SIG-M5 treated with dmso at 0.1 percent for 504 hours (cell line): Measurements from ENCODE around the gene DIPK1C.

ENCODE experiments used
- DNase-seq: peaks from one replicate; lab custom pipeline; 2025; ENCODE audit not compliant: unreplicated experiment; lab: John Stamatoyannopoulos, UW

Gene DIPK1C

DNA sequence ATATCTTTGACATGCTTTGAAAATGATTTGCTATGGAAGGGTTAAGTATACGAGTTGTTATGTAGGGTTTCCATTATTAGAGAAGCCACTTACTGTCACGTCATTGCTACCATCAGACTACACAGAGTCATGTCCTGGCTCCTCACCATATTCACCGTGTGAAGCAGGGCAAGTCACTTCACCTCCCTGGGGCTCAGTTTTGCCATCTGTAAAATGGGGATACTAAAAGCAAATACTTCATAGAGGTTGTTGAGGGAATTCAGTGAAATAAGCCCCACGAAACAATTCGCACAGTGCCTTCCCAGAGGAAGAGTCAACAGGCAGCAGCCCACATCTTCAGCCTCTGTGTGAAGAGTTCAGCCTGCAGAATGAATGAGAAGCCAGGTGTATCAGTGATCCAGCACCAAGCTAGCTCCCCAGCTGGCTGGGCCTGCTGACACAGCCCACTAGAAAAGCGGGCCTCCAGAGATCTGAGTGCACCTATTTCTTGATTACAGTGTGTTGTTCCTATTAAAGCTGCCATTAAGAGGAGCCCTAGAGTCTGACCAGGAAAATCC is 3.4 kb downstream of the DIPK1C start:
- no peak for DNase-seq

DNA sequence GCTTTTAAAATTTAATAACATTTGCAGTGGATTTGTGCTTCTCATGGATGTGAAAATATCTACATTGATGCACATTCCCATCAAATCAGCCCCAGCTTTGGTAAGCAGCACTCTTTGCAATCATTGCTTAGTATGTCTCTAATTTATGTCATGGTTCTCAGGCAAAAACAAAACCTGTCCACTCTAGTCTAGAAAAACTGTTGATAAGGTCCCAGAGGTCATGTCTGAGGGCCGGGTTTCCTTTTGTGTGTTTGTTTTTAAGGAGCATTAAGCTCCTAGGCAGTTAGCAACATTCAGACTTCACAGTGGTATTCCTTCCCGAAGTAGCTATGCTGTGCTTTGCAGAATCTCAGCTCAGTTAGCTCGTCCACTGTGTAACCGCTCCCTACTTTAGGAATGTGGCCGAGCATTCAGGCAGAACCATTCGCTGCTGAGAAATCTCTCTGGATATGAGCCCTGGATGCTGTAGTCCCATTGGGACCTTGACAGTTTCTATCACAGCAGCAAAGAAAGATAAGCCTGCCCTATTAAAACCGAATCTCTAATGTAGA is 4.0 kb downstream of the DIPK1C start:
- DNase-seq, result no peak

DNA sequence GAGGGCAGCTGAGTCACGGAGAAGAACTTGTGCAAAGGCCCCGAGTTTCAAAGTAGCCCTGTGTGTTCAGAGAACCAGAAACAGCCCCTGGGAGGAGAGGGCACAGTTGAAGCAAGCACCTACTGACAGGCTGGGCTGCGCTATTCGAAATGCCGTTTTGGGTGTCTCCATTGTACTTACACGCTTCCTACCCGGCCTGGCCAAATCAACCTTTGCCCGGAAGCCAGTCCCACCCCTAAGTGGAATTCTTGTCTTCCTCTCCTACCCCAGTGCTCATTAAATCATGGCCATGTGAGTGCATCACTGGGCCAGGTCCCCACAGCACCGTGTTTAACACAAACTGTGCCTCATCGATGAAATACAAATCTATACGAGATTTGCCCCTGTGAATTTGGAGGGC is 6.0 kb downstream of the DIPK1C start:
- no peak for DNase-seq

DNA sequence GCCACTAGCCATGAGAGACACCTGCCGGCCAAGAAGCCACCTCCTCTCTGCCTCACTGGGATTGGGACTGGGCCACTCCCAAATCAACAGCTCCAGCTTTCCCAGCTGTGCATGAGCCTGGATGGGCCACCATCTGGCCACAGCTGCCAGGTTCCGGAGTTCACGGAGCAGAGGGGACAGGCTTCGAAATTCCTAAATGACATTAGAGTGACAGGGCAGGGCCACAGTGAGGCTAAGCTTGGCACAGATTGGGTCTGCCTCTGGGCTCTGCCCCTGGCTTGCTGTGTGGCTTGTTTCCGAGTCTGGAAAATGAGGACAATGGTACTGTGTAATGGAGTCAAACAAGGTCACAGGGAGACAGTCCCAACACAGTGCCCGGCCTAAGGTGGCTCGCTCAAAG is 6.5 kb downstream of the DIPK1C start:
- no peak for DNase-seq

DNA sequence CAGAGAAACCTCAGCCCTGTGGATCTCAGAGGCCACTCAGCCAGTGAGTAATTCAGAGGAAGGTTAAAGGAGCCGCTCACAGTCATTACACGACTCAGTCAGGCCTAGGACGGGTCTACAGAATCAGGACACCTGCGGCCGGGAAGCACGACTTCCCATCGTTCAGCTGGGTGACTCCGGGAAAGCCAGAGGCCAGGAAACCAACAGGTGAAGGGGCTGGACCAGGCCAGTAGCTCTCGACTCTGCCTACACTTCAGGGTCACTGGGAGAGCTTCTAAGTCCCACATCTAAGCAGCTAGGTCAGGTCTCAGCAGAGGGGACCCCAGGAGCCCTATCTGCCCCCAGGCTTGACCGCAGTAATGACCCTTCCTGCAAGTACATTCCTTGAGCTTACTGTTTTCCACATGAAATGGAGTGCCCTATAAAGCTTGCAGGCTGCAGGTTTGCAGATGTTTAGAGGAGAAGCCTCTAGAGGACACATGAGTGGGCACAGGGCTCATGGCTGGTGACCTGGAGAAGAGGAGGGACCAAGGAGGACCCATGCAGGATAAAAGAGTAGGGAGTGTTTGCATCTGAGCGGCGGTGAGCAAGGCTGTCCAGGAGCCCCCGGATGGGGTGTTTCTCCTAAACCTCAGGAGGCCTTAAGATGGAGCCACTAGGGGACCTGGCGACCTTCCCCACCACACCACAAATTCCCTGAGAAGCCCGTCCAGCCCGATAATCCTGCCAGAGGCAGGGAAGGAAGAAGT is 9.5 kb downstream of the DIPK1C start:
- DNase-seq, result no peak

DNA sequence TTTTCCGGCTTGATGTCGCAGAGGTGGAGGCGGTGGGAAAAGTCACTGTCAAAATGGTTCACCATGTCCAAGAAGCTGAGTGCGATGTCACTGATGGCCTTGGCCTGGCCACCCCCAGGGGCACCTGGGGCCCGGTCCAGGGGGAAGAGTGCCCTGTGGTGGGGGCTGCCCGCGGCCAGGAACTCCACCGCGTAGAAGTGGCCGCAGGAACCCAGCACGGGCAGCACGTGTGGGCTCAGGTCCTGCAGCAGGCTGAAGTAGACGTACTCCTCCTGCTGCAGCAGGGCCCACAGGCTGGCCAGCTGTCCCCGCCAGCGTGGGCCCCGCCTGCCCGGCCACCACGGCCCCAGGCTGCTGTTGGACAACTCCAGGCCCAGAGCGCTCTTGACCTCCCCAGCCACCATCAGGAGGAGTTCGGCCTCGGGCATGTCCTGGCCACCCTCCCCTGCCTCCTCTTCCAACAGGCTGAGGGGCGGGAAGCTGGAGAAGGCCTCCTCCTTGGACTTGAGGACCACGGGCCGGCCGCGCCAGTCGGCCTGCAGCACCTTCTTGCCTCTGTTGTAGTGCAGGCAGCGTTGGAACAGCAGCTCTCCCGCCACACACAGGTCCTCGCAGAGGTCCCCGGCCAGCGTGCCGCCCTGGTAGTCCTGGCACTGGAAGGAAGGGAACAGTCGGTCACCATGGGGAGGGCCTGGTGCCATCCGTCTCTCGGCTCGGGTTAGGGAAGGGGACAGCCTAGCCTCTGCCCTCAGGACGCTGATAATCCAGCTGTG is 10.3 kb downstream of the DIPK1C start:
- DNase-seq, result no peak

DNA sequence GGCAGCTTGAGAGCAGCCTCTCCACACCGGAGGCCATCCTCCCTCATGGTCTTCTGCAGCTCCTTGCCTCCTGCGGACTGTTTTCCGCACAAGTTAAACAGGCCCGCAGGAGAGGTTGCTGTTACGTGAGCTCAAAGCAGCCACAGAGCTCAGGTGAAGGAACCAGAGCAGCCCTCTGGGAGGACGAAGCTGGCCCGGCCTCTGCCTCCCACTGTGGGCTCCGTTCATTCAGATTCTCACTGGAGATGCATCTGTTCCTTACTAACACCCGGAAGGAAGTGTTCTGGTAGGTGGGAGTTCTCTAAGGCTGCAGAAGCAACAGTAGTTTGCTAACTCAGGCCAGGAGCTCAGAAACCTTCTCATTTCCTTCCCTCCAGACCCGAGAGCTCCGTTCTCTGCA is 10.9 kb downstream of the DIPK1C start:
- no peak for DNase-seq

DNA sequence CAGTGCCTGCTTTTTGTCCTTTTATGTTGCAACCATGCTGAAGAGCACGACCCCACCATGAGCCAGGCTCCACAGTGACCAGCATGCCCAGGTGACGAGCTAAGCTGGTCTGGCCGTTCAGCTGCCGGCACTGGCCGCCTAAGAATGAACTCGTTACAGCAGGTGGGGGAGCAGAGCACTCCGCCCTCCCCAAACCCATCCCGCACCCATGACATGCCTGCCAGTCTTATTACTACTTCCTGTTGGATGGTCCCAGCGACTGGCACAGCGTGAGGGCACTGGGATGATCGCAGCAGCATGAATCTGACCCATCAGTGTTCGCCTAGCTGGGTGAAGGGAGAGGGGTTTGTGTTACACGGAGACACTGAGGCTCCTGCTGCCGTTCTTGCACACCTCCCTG is 11.5 kb downstream of the DIPK1C start:
- no peak for DNase-seq

DNA sequence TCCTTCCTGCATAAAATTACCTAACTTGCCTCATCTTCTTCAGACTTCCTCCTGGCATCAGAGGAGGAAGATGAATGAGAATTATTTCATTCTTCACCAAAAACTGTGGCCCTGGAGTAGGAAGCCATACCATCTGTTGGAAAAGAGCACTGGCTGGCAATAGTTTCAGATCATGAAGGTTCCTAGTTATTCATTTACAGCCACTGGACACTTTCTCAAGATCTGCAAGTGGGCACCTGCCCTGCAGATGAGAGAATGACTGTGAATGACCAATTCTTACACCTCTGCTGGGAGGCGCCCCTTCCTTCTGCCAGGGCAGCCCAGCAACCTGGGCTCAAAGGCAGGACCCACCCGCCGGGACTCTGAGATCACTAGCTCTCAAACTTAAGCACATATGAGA is 13.0 kb downstream of the DIPK1C start:
- no peak for DNase-seq

DNA sequence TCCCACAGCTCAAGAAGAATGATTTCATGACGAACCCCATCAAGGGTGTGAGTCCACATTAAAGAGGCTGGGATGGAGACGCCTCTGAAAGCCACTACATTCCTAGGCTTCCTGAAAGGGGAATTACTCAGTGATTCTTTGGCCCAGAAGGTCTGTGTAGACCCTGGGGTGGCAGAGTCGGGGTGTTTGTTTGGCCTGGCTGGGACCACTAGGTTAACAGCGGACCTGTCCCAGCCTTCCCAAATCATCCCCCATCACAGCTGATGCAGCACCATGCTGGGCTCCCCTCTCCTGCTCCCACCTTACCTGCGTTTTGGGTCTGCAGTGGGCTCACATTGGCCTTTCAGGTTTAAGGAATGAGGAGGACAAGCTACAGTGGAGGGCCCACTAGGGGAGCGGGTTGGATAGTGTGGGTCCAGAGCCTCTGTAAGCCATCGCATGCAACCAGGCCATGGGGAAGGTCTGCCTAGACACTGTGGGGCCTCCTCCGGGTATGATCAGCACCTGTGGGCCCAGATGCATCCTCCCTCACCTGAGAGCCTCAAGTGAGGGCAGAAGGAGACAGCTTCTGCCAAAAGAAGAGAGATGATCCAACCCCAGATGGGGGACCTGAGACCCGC is 16.2 kb downstream of the DIPK1C start:
- no peak for DNase-seq

DNA sequence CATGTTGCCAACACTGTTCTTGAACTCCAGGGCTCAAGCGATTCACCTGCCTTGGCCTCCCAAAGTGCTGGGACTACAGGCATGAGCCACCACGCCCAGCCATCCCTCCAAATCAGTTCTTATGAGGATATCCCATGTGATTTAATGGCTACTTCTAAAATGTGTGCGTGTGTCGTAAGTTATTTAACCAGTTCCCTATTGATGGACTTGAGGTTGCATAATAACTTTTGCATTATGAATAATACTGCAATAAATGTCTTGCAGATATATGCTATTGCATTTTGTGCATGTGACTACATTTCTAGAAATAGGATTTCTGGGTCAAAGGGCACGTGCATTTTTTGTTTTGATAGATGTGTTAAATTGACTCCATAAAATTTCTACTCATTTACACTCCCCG is 19.0 kb downstream of the DIPK1C start:
- DNase-seq, result no peak

DNA sequence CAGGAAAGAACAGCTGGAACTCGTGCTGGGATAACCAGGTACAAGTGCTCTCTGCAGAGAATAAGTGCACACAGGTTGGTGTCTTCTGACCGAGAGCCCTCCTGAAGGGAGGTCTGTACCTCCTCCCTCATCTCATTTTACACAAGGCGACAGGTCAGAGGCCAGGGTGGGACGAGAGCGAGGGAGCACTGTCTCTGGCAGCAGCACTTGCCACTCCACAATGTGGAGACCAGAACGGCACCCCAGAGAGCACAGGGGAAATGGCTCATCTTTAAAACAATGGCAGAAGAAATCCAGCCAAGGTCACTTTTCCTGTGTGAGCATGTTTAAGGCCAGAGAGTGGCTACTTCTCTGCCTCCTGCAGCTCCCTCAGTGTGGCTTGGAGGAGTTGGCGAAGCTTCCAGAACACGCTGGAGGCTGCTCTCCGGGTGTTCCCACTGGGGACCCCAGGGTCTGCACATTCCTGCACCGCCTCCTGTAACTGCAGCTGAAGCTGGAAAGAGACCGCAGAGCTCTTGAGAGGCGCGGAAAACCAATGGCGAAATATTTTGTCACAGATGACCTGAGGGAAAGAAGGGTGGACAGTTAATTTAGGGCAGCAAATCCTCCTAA is 20.8 kb downstream of the DIPK1C start:
- DNase-seq, result no peak

DNA sequence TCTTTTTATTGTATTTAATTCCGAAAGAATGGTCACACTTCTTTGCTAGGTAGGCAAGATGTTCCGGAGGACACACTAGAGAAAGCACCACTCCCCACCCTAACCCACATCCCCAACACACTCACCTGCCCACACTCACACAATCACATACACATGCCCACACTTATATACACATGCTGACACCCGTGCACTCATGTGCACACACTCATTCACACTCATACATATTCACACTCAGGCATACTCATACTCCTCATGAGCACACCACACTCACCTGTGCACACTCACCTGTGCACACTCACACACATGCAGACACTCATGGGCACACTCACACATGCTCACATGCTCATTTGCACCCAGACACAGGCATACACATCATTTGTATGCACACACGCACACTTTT is 21.4 kb downstream of the DIPK1C start:
- DNase-seq, result no peak

DNA sequence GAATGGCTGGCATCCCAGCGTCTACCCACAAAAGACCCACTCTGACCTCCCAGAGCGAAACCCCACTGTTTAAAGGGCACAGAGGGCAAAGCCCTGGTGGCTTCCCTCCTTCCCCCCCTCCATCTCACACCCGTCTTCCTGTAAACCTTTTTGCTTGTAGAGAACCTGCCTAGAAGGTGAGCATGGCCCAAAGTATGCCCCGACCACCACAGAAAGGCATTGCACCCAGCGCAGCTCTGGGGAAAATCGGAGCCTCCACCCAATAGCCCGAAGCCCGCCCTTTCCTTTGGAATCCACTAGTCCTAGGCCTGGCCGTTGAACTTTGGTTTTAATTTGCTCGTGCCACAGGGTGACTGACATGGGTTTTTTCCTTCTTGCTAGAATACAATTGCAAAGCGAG is 22.6 kb downstream of the DIPK1C start:
- no peak for DNase-seq

DNA sequence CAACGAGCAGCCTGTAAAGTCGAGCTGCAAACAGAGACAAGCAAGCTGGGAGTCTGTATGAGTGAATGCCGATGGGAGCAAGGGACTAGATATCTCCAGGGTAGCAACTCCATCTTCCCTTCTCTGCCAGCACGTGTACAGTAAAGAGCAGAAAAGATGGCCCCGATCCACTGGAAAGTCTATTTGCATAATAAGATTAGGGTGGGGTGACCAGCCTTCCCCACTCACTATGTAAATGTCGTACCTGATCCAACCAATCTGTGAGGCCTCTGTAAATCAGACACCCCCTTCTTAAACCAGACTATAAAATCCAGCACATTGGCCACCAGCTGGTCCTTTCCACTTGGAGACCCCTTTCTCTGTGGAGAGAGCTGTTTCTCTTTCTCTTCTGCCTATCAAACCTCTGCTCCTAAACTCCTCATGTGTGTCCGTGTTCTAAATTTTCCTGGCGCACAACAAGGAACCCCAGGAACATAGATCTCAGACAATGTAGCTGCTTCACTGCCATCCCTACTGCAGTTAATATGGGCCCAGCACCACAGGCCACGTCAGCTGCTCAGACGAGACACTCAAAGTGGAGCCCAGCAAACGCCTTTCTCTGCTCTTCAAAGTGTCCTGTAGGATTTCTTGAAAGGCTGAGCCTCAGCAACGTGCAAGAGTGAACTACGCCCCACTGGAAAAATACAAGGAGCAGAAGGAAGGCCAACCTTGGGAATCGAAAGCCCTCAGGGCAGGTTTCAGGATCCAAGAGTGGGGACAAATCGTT is 26.1 kb downstream of the DIPK1C start:
- DNase-seq, result no peak

DNA sequence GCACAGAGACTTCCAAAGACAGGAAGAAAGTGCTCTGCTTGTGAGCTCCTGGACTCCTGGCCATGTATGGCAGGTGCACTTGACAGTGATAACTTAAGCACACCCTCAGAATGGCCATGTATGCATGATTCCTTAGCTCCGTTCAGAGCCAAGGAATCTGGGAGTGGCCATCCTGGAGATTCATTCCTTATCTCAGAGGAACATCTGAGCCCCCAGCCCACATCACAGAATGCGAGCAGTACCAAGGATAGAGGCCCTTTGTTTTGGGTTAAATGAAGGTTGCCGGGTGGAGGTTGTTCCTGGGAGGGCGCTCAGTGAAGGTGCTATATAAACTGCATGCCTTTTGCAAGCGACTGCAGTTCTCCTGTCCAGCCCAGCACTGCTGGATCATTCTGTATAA is 26.9 kb downstream of the DIPK1C start:
- DNase-seq, result no peak

DNA sequence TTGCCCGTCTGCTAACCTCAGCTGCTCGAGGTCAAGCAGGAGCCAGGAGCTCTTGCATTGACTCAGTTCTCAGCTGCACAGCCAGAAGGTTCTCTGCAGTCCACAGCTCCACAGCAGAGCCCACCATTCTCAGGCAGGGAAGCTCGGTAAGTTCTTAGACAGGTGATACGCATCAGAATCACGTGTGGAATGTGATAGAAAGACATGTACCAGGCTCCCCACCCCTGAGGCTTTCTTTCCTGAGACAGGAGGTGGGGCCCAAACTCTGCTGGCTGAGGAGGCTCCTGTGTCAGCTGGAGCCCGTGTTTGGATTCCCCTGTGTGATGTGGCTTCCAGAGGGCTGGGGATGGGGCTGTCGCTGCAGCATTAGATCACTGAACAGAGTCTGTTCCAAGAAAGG is 28.0 kb downstream of the DIPK1C start:
- no peak for DNase-seq

DNA sequence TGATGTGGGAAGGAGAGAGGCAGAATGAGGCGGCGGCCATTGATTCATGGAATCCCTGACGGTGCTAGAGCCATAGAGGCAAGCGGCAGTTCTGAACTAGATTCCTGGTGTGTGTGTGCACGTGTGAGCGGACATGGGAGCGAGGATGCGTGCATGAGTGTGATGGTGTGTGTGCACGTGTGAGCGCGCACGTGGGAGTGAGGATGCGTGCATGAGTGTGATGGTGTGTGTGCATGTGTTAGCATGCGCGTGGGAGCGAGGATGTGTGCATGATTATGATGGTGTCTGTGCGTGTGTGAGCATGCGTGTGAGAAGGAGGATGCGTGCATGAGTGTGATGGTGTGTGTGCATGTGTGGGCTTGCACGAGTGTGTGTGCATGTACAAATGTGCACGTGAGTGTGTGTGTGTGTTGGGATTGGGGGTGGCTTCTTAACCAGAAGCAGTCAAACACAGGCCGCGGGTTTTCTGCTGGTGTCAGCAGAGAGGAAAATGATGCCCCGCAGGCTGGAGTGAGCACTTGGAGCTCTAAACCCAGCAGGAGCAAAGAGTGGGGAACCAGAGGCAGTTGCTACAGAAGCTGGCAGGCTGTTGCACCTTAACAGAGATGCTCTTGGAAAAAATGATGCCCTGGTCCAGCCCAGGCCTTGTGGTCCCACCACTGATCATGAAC is 29.5 kb downstream of the DIPK1C start:
- no peak for DNase-seq

DNA sequence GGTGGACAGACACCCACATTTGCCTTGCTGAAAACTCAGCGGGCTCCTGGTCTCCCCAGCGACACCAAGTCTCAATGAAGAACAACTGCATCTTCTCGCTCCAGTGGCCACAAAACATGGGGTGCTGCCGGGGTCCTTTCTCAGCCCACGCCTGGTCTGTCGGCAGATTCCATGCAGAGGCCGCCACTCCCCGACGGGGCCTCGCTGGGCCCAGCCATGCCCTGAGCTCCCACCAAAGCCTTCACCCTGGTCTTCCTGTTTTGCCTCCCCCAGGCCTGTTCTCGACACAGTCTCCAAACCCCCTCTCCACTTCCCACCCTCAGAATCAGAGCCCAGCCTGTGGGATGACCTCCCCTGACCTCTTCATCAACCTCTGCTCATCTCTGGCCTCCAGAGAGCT is 31.2 kb downstream of the DIPK1C start:
- no peak for DNase-seq

DNA sequence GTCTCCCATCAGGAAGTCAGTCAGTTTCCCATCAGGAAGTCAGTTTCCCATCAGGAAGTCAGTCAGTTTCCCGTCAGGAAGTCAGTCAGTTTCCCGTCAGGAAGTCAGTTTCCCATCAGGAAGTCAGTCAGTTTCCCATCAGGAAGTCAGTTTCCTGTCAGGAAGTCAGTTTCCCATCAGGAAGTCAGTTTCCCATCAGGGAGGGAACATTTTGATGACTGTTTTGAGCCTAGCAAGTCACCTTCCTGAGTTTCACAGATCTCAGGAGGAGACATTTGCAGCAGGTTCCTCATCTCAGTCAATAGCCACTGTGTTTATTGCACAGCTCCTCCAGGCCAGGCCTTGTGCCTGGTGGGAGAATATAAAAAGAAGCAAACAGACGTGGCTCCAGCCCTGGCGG is 31.9 kb downstream of the DIPK1C start:
- no peak for DNase-seq
